Nephron progenitor cell (in vitro differentiated cells): ENCODE results near the gene SIRPA.
"Not testable (repeated sequence)": the region's sequence is repeated elsewhere in the genome, so short reads cannot be mapped to it uniquely, and the experiment has no call there.

Experiments
- DNase-seq: peaks from one replicate; pipeline ENCODE4 v3.0.0; 2021
- H3K27ac Mint-ChIP-seq: 2 replicates; pipeline ENCODE4 v1.8.0; 2021; ENCODE audit warnings: mild to moderate bottlenecking, moderate library complexity, mixed read lengths
- H3K27me3 Mint-ChIP-seq: 2 replicates; pipeline ENCODE4 v1.8.0; 2021; ENCODE audit warnings: mild to moderate bottlenecking, low read depth, mixed read lengths; ENCODE audit not compliant: poor library complexity
- H3K36me3 Mint-ChIP-seq: 2 replicates; pipeline ENCODE4 v1.8.0; 2021; ENCODE audit warnings: low read depth, mixed read lengths
- H3K4me1 Mint-ChIP-seq: 2 replicates; pipeline ENCODE4 v1.8.0; 2021; ENCODE audit warnings: mixed read lengths
- H3K4me3 Mint-ChIP-seq: 2 replicates; pipeline ENCODE4 v1.8.0; 2021; ENCODE audit warnings: mild to moderate bottlenecking, moderate library complexity, mixed read lengths
- H3K9me3 Mint-ChIP-seq: 2 replicates; pipeline ENCODE4 v1.8.0; 2021; ENCODE audit warnings: mild to moderate bottlenecking, moderate library complexity, mixed read lengths
- CTCF ChIP-seq: fragments of 200-600 bp; sonication (generic); IDR thresholded peaks from 2 replicates; pipeline ENCODE4 v1.5.0; 2021; ENCODE audit warnings: antibody characterized with exemption

The SIRPA gene

GRCh38 chr20:1912646-1913045, 17.4 kb downstream of the SIRPA start:
- no peaks in the 10 kb centered on the region for H3K9me3 Mint-ChIP-seq
- H3K4me3 Mint-ChIP-seq: no peak overlapping the region
- no peak overlapping the region for H3K27ac Mint-ChIP-seq
- H3K27me3 Mint-ChIP-seq: peaks cover 2% of the 10 kb centered on the region
- DNase-seq: no peak
- H3K36me3 Mint-ChIP-seq: peaks cover 26% of the 10 kb centered on the region
- TF ChIP-seq CTCF: no peak
- H3K4me1 Mint-ChIP-seq: peaks cover 33% of the 10 kb centered on the region

GRCh38 chr20:1915233-1915632, 20.0 kb downstream of the SIRPA start:
- not testable (repeated sequence) for H3K4me3 Mint-ChIP-seq, H3K9me3 Mint-ChIP-seq, H3K27ac Mint-ChIP-seq, H3K27me3 Mint-ChIP-seq, DNase-seq
- H3K36me3 Mint-ChIP-seq: peaks cover 32% of the 10 kb centered on the region
- peaks cover 33% of the 10 kb centered on the region for H3K4me1 Mint-ChIP-seq

- DNase-seq: no peak
- Mint-ChIP-seq H3K9me3 (no peaks in the 10 kb centered on the region), H3K4me1 (peaks cover 38% of the 10 kb centered on the region), H3K36me3 (peaks cover 27% of the 10 kb centered on the region), H3K4me3 (no peak overlapping the region), H3K27ac (no peak overlapping the region), H3K27me3 (no peaks in the 10 kb centered on the region)
- TF ChIP-seq CTCF: no peak
Observed at GRCh38 chr20:1915725-1916124, 20.5 kb downstream of the SIRPA start.

DNA sequence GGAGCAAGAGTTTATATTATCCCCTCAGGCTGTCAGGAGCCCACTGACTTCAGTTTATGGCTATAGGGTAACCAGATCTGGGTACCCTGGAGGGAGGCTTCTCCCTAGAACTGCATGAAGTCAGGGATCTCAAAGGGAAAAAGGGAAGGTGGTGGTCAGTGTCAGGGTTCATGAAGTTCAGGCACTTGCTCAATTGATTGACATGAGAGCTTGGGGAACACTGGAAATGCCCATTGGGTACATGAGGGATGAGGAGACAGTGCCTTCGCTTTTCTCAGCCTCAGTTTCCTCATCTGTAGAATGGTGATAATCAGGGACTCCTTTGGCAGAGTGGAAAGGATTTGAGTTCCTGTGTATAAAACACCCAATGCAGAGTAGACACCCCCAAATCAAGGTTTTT, 22.6 kb downstream of the SIRPA start:
- Mint-ChIP-seq H3K4me3 (no peak overlapping the region), H3K27me3 (no peaks in the 10 kb centered on the region), H3K36me3 (peaks cover 13% of the 10 kb centered on the region), H3K9me3 (no peaks in the 10 kb centered on the region), H3K4me1 (peaks cover 26% of the 10 kb centered on the region), H3K27ac (no peak overlapping the region)
- DNase-seq: no peak
- TF ChIP-seq CTCF: no peak

- no peaks in the 10 kb centered on the region for H3K27me3 Mint-ChIP-seq
- no peak for TF ChIP-seq CTCF
- no peak overlapping the region for H3K27ac Mint-ChIP-seq
- no peak overlapping the region for H3K4me3 Mint-ChIP-seq
- DNase-seq: no peak
- H3K4me1 Mint-ChIP-seq: peaks cover 23% of the 10 kb centered on the region
- no peaks in the 10 kb centered on the region for H3K9me3 Mint-ChIP-seq
- peaks cover 19% of the 10 kb centered on the region for H3K36me3 Mint-ChIP-seq
Observed at GRCh38 chr20:1918491-1919165, 23.4 kb downstream of the SIRPA start.

DNA sequence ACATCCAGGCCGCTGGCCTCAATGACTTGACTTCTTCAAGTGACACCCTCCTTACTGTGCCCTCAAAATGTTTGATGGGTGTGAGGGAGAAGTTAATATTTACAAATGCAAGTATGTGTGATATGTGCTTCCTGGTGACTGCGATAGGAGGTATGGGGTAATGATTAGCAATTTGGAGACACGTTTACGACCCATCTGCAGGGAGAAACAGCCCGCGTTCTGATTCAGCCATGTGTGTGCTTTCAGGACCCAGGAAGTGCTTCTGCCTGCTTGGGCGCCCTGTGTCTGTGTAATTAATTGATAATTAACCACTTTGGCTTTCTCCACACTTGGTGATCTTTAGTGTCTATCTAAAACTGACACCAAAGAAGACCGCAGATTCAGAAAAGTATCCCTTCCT, 25.0 kb downstream of the SIRPA start:
- Mint-ChIP-seq H3K36me3 (peaks cover 19% of the 10 kb centered on the region), H3K27ac (peak overlapping the region; percentile 23), H3K4me3 (no peak overlapping the region), H3K9me3 (no peaks in the 10 kb centered on the region), H3K4me1 (peaks cover 23% of the 10 kb centered on the region), H3K27me3 (no peaks in the 10 kb centered on the region)
- TF ChIP-seq CTCF: no peak
- DNase-seq: no peak
